Body of pancreas (tissue), 4 donors: ENCODE results near the gene SPIRE1.

Source experiments
- CTCF ChIP-seq, 7 experiments: fragments of 450-650 bp in 4 of 7; fragments of 200-600 bp in 3 of 7; sonication (generic) in 3 of 7; IDR thresholded peaks; one replicate each; pipeline ENCODE4 v1.5.1; 2016 to 2019; ENCODE audit warnings: antibody characterized with exemption in 7 of 7
- POLR2A ChIP-seq, 3 donors: fragments of 450-650 bp; IDR thresholded peaks; one replicate each; pipeline ENCODE4 v1.6.1; 2016; ENCODE audit warnings: antibody characterized with exemption in 3 of 3, mild to moderate bottlenecking in 2 of 3

GRCh38 chr18:12659904-12660605, 2.1 kb upstream of the SPIRE1 start:
- peak; percentile 67 to 96 (median 93) for TF ChIP-seq CTCF (IDR thresholded peaks at IDR 0.05)
- no peak for TF ChIP-seq POLR2A (IDR thresholded peaks at IDR 0.05)
